Ramos (cell line): Measurements from ENCODE around the gene ZIM2.

ENCODE experiments used
- in situ Hi-C: fragments of 300-500 bp; cut with MboI; formaldehyde crosslinking; loops from one replicate; pipeline ENCODE4 v1.14.3; 2022; ENCODE audit warnings: low sequenced_read_pairs; ENCODE audit not compliant: unreplicated experiment

The ZIM2 gene

GRCh38 chr19:56839652-56840450 lies 675 bp downstream of the ZIM2 start:
- in situ Hi-C loops, result no loop called here

- in situ Hi-C loops, result no loop called here
Observed at GRCh38 chr19:56838909-56839651, 1.4 kb downstream of the ZIM2 start.

- in situ Hi-C loops, result no loop called here
Observed at GRCh38 chr19:56838024-56838908, 2.3 kb downstream of the ZIM2 start.

- in situ Hi-C loops, result no loop called here
Observed at GRCh38 chr19:56837492-56838023, 3.0 kb downstream of the ZIM2 start.

GRCh38 chr19:56837004-56837403 lies 3.5 kb downstream of the ZIM2 start:
- in situ Hi-C loops, result no loop called here

- in situ Hi-C loops, result no loop called here
Observed at GRCh38 chr19:56836059-56836458, 4.5 kb downstream of the ZIM2 start.

GRCh38 chr19:56835401-56835800 lies 5.1 kb downstream of the ZIM2 start:
- in situ Hi-C loops, result no loop called here

- in situ Hi-C loops, result no loop called here
Observed at GRCh38 chr19:56834564-56835375, 5.8 kb downstream of the ZIM2 start.

GRCh38 chr19:56832352-56832928 lies 8.1 kb downstream of the ZIM2 start:
- in situ Hi-C loops, result no loop called here

- in situ Hi-C loops, result no loop called here
Observed at GRCh38 chr19:56831255-56831654, 9.3 kb downstream of the ZIM2 start.

GRCh38 chr19:56829596-56829995 lies 10.9 kb downstream of the ZIM2 start:
- in situ Hi-C loops, result no loop called here

- in situ Hi-C loops, result no loop called here
Observed at GRCh38 chr19:56827708-56828107, 12.8 kb downstream of the ZIM2 start.

GRCh38 chr19:56823956-56824355 lies 16.6 kb downstream of the ZIM2 start:
- in situ Hi-C loops, result no loop called here

GRCh38 chr19:56823417-56823816 lies 17.1 kb downstream of the ZIM2 start:
- in situ Hi-C loops, result no loop called here

- in situ Hi-C loops, result no loop called here
Observed at GRCh38 chr19:56822755-56823154, 17.8 kb downstream of the ZIM2 start.

- in situ Hi-C loops, result no loop called here
Observed at GRCh38 chr19:56821675-56822074, 18.9 kb downstream of the ZIM2 start.

GRCh38 chr19:56821209-56821608 lies 19.3 kb downstream of the ZIM2 start:
- in situ Hi-C loops, result no loop called here

GRCh38 chr19:56819166-56819565 lies 21.4 kb downstream of the ZIM2 start:
- in situ Hi-C loops, result no loop called here

- in situ Hi-C loops, result no loop called here
Observed at GRCh38 chr19:56814656-56815055, 25.9 kb downstream of the ZIM2 start.
